GM12864 (cell line): ENCODE data around the gene SLC24A4.

Experiments
- DNase-seq: peaks from one replicate; pipeline ENCODE4 v3.0.0-alpha.2; 2011; ENCODE audit warnings: low read depth
- H3K4me3 ChIP-seq: 2 replicates; pipeline ENCODE4 v1.5.1; 2011; ENCODE audit warnings: mild to moderate bottlenecking, low read depth, low read length, control low read depth
- TF ChIP-seq, protein P1 (sequence below): IDR thresholded peaks from 2 replicates; pipeline ENCODE4 v1.5.1; 2011; ENCODE audit warnings: low read depth, mild to moderate bottlenecking, moderate library complexity, low read length, control low read depth, inconsistent platforms; ENCODE audit errors: missing control alignments

SLC24A4 gene

GRCh38 chr14:92323916-92324818 is 1.2 kb downstream of the SLC24A4 start:
- TF ChIP-seq, protein P1, sequence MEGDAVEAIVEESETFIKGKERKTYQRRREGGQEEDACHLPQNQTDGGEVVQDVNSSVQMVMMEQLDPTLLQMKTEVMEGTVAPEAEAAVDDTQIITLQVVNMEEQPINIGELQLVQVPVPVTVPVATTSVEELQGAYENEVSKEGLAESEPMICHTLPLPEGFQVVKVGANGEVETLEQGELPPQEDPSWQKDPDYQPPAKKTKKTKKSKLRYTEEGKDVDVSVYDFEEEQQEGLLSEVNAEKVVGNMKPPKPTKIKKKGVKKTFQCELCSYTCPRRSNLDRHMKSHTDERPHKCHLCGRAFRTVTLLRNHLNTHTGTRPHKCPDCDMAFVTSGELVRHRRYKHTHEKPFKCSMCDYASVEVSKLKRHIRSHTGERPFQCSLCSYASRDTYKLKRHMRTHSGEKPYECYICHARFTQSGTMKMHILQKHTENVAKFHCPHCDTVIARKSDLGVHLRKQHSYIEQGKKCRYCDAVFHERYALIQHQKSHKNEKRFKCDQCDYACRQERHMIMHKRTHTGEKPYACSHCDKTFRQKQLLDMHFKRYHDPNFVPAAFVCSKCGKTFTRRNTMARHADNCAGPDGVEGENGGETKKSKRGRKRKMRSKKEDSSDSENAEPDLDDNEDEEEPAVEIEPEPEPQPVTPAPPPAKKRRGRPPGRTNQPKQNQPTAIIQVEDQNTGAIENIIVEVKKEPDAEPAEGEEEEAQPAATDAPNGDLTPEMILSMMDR: no peak
- DNase-seq: no peak
- H3K4me3 ChIP-seq: no peak overlapping the region

DNA sequence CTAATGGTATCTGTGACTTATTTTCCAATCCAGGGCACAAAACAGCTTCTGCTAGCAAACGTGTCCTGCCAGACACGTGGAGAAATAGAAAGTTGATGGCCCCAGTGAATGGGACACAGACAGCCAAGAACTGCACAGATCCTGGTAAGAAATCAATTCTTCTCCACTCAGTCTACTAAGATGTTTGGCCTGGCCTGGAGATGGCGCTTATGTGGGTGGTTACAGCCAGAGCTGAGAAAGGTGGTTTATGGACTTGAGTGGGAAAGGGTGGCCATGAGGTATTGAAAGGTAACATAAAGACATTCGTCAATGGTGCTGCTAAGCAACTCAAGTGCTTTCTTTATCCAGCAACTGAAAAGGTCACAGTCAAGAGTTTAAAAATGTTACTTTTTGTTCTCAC is 2.9 kb downstream of the SLC24A4 start:
- no peak overlapping the region for H3K4me3 ChIP-seq
- TF ChIP-seq, protein P1: no peak
- DNase-seq: no peak

DNA sequence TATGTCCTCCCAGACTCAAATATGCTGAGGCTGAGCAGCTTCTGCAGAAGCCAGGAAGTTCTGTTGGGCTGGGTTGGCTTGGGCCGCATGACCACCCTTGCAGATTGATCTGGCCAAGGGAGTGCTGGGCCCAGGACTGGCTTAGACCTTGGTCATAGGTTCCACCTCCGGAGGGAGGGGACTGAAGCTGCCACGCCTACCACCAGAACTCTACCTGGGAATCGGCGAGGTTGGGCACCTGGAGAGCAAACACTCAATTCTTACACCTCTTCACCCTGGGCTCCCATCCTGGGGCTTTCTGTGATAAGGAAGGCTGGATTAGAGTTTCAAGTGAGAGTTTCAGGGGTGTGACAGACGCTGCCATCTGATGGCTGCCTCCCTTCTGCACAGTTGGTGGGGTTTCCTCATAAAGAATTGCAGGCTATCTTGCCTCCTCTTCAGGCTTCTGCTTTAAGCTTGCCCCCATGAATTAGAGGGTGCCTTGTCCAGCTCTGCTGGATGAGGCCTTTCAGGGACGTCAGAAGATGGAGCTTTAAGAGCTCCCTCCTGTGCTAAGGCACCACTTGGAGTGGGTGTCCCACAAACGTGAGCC is 5.8 kb downstream of the SLC24A4 start:
- TF ChIP-seq, protein P1: peak; percentile 27
- no peak overlapping the region for H3K4me3 ChIP-seq
- no peak for DNase-seq

GRCh38 chr14:92334050-92334449 is 11.1 kb downstream of the SLC24A4 start:
- TF ChIP-seq, protein P1: no peak
- no peak overlapping the region for H3K4me3 ChIP-seq
- DNase-seq: no peak

DNA sequence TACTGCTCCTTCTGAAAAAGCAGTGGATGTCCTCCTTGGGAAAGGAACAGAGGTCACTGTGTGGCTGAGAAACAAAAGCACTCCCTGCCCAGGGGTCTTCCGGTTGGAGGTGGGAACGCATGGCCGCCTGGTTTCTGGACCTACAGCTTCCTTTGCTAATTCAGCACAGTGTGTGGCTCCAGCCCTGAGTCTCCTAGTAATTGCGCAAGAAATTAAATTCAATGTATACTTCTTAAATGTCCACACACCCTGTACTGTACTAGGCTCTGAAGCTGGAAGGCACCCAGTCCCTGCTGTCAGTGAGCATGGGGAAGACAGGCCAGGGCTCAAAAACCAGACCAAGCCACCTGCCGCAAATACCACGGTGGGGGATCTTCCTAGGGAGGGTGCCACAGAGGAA is 13.4 kb downstream of the SLC24A4 start:
- TF ChIP-seq, protein P1: no peak
- DNase-seq: no peak
- no peak overlapping the region for H3K4me3 ChIP-seq

DNA sequence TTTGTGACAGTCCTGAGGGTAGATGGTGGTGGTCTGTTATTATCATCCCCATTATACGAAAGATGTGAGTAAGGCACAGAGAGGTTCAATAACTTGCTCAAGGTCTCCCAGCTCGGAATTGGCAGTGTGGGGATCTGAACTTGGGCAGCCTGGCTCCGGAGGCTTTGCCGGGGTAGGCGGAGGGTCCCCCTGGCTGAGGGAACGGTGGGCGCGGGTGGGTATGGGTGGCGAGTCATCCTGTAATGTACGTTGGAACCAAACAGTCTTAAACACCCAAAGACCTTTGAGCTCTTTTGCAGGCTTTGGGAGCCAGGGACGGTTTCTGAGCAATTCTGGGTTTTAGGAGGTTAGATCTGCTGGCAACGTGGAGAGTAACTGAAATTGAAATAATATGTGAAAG is 16.5 kb downstream of the SLC24A4 start:
- TF ChIP-seq, protein P1: no peak
- no peak for DNase-seq
- no peak overlapping the region for H3K4me3 ChIP-seq

- no peak for DNase-seq
- TF ChIP-seq, protein P1: no peak
- no peak overlapping the region for H3K4me3 ChIP-seq
Measured at GRCh38 chr14:92340071-92340470, 17.1 kb downstream of the SLC24A4 start.
